ENCODE results near the gene MRPL58.
A peak's percentile ranks its signal among the peaks of the same experiment; 100 is the strongest.
"Not testable (repeated sequence)": the region's sequence is repeated elsewhere in the genome, so short reads cannot be mapped to it uniquely, and the experiment has no call there.

Gene MRPL58

DNA sequence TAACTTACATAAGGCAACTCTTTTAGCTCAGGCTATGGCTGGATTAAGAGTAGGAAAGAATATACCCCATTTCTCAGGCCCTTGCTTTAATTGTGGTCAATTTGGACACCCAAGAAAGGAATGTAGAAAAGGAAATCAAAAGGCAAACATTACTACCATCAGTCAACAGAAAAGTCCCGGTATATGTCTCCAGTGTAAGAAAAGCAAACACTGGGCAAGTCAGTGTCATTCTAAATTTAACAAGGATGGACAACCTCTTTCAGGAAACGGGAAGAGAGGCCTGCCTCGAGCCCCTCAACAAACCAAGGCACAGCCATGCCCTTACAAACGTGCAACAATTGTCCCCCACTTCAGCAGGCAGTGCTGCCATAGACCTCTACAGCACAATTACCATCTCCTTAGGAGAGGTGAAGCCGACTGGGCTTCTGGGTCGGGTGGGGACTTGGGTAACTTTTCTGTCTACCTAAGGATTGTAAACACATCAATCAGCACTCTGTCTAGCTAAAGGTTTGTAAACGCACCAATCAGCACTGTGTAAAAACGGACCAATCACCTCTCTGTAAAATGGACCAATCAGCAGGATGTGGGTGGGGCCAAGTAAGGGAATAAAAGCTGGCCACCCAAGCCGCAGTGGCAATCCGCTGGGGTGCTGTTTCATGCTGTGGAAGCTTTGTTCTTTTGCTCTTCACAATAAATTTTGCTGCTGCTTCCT is 12.4 kb downstream of the MRPL58 start:
- TF ChIP-seq, protein P1, sequence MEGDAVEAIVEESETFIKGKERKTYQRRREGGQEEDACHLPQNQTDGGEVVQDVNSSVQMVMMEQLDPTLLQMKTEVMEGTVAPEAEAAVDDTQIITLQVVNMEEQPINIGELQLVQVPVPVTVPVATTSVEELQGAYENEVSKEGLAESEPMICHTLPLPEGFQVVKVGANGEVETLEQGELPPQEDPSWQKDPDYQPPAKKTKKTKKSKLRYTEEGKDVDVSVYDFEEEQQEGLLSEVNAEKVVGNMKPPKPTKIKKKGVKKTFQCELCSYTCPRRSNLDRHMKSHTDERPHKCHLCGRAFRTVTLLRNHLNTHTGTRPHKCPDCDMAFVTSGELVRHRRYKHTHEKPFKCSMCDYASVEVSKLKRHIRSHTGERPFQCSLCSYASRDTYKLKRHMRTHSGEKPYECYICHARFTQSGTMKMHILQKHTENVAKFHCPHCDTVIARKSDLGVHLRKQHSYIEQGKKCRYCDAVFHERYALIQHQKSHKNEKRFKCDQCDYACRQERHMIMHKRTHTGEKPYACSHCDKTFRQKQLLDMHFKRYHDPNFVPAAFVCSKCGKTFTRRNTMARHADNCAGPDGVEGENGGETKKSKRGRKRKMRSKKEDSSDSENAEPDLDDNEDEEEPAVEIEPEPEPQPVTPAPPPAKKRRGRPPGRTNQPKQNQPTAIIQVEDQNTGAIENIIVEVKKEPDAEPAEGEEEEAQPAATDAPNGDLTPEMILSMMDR (conservative IDR thresholded peaks at IDR 0.05) = no peak
- H3K27ac ChIP-seq = peak overlapping the region; percentile 98

DNA sequence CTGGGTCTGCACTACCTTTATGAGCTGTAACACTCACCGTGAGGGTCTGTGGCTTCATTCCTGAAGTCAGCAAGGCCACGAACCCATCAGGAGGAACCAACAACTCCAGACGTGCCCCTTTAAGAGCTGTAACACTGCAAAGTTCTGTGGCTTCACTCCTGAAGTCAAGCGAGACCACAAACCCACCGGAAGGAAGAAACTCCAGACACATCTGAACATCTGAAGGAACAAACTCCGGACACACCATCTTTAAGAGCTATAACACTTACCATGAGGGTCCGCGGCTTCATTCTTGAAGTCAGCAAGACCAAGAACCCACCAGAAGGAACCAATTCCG is 12.9 kb downstream of the MRPL58 start:
- peak overlapping the region; percentile 98 for H3K27ac ChIP-seq

DNA sequence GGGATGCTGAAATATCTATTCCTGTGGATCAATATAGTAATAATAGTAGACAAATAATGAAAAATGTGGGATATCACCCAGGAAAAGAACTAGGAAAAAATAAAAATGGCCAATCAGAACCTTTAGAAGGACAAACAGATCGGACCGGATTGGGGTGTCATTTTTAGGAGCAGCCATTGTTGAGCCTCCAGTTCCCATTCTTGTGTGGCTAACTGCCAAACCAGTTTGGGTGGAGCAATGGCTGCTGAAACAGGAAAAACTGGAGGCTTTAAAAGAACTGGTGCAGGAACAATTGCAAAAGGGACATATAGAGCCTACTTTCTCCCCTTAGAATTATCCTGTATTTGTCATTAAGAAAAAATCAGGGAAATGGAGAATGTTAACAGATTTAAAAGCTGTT is 14.2 kb downstream of the MRPL58 start:
- H3K27ac ChIP-seq = not testable (repeated sequence)

DNA sequence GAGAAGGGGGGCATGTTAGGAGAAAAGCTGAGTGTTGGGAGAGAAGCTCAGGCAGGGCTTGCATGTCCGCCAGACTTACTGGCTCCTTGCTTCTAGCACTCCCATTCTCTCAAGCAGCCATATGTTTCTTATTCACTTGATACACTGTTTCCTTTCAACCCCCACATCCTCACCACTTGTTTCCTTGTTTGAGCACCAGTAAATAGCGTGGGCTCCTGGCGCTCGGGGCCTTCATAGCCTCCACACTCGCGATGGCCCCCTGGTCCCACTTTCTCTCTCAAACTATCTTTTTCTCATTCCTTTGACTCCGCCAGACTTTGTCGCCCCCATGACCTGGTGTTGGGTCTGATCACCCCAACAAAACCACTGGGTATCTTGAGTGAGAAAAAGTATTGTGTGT is 17.7 kb downstream of the MRPL58 start:
- TF ChIP-seq, protein P1 (conservative IDR thresholded peaks at IDR 0.05) = no peak

DNA sequence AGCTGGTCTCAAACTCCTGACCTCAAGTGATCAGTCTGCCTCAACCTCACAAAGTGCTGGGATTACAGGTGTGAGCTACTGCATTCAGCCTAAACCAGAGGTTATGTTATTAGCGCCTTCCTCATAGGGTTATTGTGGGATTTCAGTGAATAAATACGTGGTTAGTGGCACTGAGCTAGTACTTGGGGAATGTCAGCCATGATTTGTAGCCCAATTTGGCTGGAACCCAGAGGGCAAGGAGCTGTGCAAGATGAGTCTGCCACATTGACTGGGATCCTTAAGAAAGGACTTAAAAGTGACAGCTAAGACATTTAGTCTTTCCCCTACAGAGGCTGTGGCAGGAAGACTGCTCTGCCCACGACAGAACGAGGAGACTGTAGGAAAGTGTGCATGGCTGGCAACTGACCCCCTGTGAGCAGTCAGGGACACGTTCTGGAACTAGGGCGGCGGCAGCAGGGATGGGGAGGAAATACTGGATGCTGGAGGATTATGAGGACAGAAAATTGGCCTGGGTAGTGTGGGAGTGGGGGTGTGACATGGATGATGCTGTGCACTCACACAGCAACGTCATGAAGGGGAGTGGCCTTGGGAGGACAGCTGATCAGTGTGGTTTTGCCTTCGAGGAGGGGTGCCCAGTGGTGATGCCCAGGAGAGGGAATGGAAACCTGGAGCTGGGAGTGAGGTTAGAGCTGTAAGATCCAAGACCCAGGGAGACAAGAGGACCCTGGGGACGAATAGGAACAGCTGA is 19.7 kb downstream of the MRPL58 start:
- TF ChIP-seq, protein P1 (conservative IDR thresholded peaks at IDR 0.05) = no peak
- no peak overlapping the region for H3K27ac ChIP-seq

More for the DNA sequence above, 17.7 kb downstream of the MRPL58 start:
- H3K27ac ChIP-seq = no peak overlapping the region

DNA sequence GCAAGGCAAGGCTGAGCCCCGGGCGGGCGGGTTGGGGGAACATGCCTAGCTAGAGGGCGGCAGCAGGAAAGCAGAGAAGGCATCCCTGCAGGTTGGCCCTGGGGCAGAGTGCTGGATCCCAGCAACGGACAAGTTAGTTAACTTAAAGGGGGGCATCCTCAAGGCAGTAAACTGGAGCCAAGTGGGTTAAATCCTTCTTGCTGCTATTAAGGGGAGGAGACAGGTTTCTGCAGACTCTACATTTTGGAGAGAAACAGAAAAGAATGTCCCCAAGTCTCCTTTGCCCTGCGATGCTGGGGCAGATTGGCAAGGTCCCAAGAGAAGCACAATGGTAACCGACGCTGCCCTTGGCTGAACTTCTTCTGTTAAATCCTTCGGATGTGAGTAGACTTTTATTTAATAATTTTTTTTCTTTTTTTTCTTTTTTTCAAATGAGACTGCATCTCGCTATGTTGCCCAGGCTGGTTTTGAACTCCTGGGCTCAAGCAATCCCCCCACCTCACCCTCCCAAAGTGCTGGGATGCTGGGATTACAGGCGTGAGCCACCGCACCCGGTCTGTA is 20.3 kb downstream of the MRPL58 start:
- TF ChIP-seq, protein P1 (conservative IDR thresholded peaks at IDR 0.05) = no peak
- H3K27ac ChIP-seq = no peak overlapping the region

DNA sequence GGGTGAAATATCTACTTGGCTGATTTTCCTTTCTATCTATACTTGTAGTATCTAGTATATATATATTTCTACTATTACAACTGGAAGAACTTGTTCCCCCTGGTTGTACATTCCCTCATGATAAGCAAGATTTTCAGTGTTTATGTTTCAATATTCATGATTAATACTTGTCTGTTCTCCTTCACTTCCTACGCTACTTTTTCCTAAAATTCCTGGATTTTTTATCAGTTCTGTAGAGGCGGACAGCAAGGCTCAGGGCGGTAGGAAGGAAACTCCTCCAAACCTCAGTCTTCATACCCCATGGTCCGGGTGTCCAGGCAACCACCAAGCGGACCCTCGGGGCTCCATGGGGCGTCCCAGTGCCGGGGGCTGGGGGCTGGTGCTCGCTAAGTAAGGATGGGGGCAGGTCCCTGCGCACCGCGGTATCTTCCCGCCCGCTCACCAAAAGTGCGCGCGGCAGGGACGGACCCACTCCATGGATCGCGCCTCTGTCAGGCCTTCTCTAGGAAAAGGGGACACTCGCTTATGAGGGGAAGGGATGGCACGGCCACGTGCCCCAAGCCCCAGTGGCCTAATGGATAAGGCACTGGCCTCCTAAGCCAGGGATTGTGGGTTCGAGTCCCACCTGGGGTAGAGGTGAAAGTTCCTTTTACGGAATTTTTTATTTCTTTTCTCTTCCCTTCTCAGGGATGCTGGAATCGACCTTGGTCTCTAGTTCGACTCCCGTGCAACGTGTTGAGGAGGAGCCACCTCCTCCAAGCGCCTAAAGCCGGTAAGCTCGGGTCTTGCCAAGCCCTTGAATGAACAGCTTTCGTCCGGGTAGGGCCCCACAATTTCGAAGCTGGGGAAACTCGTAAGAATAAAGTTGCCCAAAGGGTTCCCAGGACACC is 21.1 kb downstream of the MRPL58 start:
- H3K27ac ChIP-seq = peak overlapping the region; percentile 13; the same call in 1 of the 2 replicates
- TF ChIP-seq, protein P1 (conservative IDR thresholded peaks at IDR 0.05) = no peak

DNA sequence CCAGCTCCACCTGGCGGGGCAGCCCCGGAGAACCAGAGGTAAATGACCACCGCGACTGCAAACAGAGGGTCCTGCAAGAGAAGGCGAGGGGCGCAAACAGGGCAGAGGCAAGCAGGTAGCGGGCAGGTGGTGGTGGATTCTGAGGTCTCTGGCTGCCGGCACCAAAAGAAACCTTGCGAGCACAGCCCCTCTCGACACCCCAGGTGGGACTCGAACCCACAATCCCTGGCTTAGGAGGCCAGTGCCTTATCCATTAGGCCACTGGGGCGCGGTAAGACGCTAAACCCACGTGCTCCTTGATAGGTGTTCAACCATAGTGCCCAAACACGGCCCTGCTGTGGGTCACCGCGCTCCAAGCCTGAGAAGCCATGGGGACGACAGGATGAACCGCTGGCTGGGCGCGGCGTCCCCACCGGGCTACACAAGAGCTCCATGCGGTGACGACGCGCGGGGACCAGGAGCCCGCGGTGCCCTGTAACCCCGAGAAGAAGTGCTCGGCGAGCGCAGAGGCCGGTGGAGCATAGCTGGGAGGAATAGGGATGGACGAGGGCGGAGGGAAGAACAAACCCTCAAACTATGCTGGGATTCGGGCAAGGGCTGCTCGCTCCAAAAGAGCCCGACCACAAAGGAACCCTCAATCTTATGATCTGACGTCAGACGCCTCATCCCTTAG is 21.9 kb downstream of the MRPL58 start:
- TF ChIP-seq, protein P1 (conservative IDR thresholded peaks at IDR 0.05) = no peak
- no peak overlapping the region for H3K27ac ChIP-seq

Data from VCaP (cell line).